T-helper 2 cell treated with Interferon-gamma antibody and Interleukin-4, amounts not matched to agents 5 μg/mL and 100 μg/mL, for 36 hours (primary cell): ENCODE data around the gene WDR6.

Experiments used
- DNase-seq: peaks from one replicate; pipeline ENCODE4 v3.0.0; 2021; ENCODE audit warnings: low spot score
- H3K27ac Mint-ChIP-seq: one replicate; pipeline ENCODE4 v1.8.0; 2021; ENCODE audit warnings: mild to moderate bottlenecking, mixed read lengths
- H3K27me3 Mint-ChIP-seq: one replicate; pipeline ENCODE4 v1.8.0; 2021; ENCODE audit warnings: low read depth, mixed read lengths
- H3K36me3 Mint-ChIP-seq: one replicate; pipeline ENCODE4 v1.8.0; 2021; ENCODE audit warnings: low read depth, mixed read lengths
- H3K4me1 Mint-ChIP-seq: one replicate; pipeline ENCODE4 v1.8.0; 2021; ENCODE audit warnings: low read depth, mixed read lengths
- H3K4me3 Mint-ChIP-seq: one replicate; pipeline ENCODE4 v1.8.0; 2022; ENCODE audit warnings: mild to moderate bottlenecking, moderate library complexity, mixed read lengths
- H3K9me3 Mint-ChIP-seq: one replicate; pipeline ENCODE4 v1.8.0; 2021; ENCODE audit warnings: mixed read lengths

The WDR6 gene

DNA sequence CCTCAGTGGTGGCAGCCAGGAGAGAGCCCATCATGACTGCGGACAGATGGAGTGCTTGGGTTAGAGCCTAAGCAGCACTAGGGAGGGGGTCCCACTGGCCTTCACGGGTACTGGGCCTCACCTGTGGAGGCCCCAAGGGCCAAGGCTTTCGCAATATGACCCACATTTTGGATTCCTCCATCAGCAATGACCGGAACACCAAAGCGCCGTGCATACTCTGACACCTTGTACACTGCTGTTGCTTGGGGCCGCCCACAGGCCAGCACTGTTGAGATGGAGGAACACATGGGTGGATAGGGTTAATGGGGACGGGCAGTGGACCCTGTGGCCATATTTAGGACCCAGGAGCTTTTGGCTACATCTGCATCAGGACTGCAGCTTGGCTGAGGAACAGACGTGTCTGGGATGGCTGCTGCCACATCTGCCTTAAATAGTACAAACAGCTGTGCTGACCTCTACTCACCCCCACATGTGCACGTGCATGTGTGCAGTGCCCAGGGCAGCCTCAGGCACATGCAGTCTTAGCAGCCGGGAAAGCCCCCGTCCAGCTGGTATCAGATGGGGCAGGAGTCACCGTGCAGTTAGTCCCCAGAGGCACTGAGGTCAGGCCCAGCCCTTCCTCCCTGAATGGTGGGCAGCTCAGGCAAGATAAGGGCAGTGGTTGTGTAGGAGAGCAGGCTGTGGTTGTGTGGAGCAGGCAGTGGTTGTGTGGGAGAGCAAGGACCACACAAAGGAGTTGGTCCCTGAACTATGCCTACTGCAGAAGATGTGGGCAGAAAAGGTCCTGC lies 18.0 kb downstream of the WDR6 start:
- H3K4me3 Mint-ChIP-seq = no peak overlapping the region
- H3K27ac Mint-ChIP-seq = no peak overlapping the region
- no peaks in the 10 kb centered on the region for H3K27me3 Mint-ChIP-seq
- H3K4me1 Mint-ChIP-seq = peaks cover 39% of the 10 kb centered on the region
- H3K36me3 Mint-ChIP-seq = peaks cover 73% of the 10 kb centered on the region
- no peaks in the 10 kb centered on the region for H3K9me3 Mint-ChIP-seq
- no peak for DNase-seq

GRCh38 chr3:49025793-49026520 lies 18.8 kb downstream of the WDR6 start:
- peaks cover 71% of the 10 kb centered on the region for H3K36me3 Mint-ChIP-seq
- no peaks in the 10 kb centered on the region for H3K27me3 Mint-ChIP-seq
- H3K9me3 Mint-ChIP-seq = no peaks in the 10 kb centered on the region
- peaks cover 39% of the 10 kb centered on the region for H3K4me1 Mint-ChIP-seq
- H3K27ac Mint-ChIP-seq = no peak overlapping the region
- no peak overlapping the region for H3K4me3 Mint-ChIP-seq
- DNase-seq = no peak

- DNase-seq = no peak
- no peak overlapping the region for H3K4me3 Mint-ChIP-seq
- no peaks in the 10 kb centered on the region for H3K9me3 Mint-ChIP-seq
- H3K27me3 Mint-ChIP-seq = no peaks in the 10 kb centered on the region
- peaks cover 39% of the 10 kb centered on the region for H3K4me1 Mint-ChIP-seq
- no peak overlapping the region for H3K27ac Mint-ChIP-seq
- H3K36me3 Mint-ChIP-seq = peaks cover 73% of the 10 kb centered on the region
Measured at GRCh38 chr3:49026536-49026935, 19.3 kb downstream of the WDR6 start.

- peaks cover 78% of the 10 kb centered on the region for H3K36me3 Mint-ChIP-seq
- peak overlapping the region; percentile 95 for H3K4me3 Mint-ChIP-seq
- peak overlapping the region; percentile 95 for H3K27ac Mint-ChIP-seq
- no peak for DNase-seq
- H3K27me3 Mint-ChIP-seq = no peaks in the 10 kb centered on the region
- no peaks in the 10 kb centered on the region for H3K9me3 Mint-ChIP-seq
- H3K4me1 Mint-ChIP-seq = peaks cover 39% of the 10 kb centered on the region
Measured at GRCh38 chr3:49027634-49028033, 20.4 kb downstream of the WDR6 start.

- Mint-ChIP-seq H3K4me1 (peaks cover 34% of the 10 kb centered on the region), H3K9me3 (no peaks in the 10 kb centered on the region), H3K27me3 (no peaks in the 10 kb centered on the region), H3K4me3 (peak overlapping the region; percentile 95), H3K27ac (peak overlapping the region; percentile 95), H3K36me3 (peaks cover 78% of the 10 kb centered on the region)
- DNase-seq = no peak
Measured at GRCh38 chr3:49028298-49028672, 21.1 kb downstream of the WDR6 start.

GRCh38 chr3:49028673-49029562 lies 21.7 kb downstream of the WDR6 start, which contains the start of gene IMPDH2:
TSS of gene IMPDH2 (minus strand) at chr3:49029398. CDS start at chr3:49029350, 48 bp downstream.
- Mint-ChIP-seq H3K27me3 (no peaks in the 10 kb centered on the region), H3K36me3 (peaks cover 73% of the 10 kb centered on the region)

DNA sequence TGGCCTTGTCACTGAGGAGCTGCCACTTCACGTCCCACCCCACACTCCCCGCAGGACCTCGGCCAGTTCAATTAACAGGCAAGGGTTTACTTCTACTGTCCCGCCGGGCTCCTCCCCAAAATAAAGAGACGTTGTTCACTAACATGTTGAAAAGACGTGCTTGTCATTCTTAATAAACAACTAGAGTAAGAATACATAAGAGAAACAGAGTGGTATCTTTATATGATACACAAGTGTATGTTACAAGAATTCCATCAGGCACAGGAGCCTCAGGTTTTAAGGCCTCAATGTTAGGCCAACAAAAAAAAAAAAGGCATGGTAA lies 22.3 kb downstream of the WDR6 start:
- no peak for DNase-seq
- H3K27me3 Mint-ChIP-seq = no peaks in the 10 kb centered on the region
- H3K4me3 Mint-ChIP-seq = peak overlapping the region; percentile 95
- peaks cover 27% of the 10 kb centered on the region for H3K4me1 Mint-ChIP-seq
- H3K27ac Mint-ChIP-seq = peak overlapping the region; percentile 95
- H3K36me3 Mint-ChIP-seq = peaks cover 68% of the 10 kb centered on the region
- no peaks in the 10 kb centered on the region for H3K9me3 Mint-ChIP-seq

More at GRCh38 chr3:49028673-49029562, 21.7 kb downstream of the WDR6 start, which contains the start of gene IMPDH2:
- Mint-ChIP-seq H3K4me1 (peaks cover 31% of the 10 kb centered on the region), H3K4me3 (peak within 1 kb of the TSS; percentile 95), H3K9me3 (no peaks in the 10 kb centered on the region), H3K27ac (peak within 1 kb of the TSS; percentile 95)
- peak; percentile 95 for DNase-seq

DNA sequence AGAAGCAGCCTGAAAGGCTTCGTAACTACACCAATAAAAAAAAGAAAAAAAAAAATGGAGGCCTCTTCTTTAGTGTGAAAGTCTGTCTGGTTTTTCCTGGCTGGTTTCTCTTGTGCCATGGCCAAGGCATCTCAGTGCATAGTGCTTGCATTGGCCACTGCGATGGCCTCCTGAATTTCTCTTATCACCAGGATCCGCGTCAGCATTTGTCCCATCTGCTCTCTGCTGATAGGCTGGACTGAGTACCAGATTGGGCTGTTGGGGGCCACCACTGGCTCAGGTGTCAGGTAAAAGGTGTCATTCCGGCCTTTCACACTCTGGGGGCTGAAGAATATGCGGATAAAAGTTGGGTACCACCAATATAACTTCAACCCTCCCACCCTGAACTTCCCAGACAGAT lies 23.1 kb downstream of the WDR6 start:
- DNase-seq = no peak
- no peaks in the 10 kb centered on the region for H3K9me3 Mint-ChIP-seq
- H3K27me3 Mint-ChIP-seq = no peaks in the 10 kb centered on the region
- H3K4me3 Mint-ChIP-seq = no peak overlapping the region
- peaks cover 68% of the 10 kb centered on the region for H3K36me3 Mint-ChIP-seq
- peak overlapping the region; percentile 67 for H3K27ac Mint-ChIP-seq
- peaks cover 26% of the 10 kb centered on the region for H3K4me1 Mint-ChIP-seq

DNA sequence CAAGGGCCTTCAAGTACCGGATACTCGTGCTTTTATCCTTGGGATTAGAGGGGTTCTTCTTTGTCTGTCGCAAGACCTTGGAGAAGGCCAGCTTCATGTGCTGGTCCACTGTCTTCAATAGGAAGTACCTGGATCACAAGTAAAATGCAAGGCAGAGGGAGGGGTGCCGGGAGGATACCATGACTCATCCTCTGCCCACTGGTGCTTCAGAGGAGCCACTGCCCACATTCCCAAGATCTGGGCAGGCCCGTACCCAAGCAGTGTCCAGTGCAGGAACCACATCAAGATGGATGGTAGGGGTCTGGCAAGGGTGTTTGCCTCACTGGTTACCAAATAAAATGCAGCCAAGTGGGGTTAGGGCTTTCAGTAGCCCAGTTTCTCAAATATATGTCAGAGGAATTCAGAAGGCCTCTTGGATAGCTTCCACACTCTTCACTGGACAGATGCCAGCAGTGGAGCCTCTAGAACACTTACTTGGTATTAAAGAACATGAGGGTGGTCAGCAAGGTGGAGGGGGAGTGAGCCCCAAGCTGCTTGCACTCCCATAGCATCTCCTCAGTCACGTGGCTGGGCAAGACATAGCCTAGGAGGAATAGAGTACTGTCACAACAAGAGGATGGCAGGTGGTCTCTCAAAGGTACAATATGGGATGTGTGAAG lies 25.6 kb downstream of the WDR6 start:
- Mint-ChIP-seq H3K36me3 (peaks cover 55% of the 10 kb centered on the region), H3K4me3 (no peak overlapping the region)
- no peak for DNase-seq

DNA sequence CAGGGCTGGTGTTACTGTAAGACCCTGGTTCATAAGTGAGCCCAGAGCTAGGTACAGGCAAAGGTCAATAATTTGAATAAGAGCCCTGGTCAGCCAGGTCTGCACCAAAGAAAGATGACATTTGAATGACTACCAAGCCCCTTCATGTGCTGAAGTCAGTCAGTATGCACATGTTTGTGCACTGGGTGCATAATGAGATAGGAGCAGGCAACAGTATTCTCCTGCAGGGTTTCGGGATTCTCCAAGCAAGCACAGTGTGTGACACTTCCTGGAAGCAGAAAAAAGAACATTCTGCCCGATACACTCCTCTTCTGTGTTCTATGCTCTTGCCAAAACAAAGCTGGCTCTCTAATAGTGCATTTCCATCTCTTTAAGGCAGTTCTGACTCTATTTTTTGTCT lies 27.5 kb downstream of the WDR6 start:
- Mint-ChIP-seq H3K4me1 (peaks cover under 1% of the 10 kb centered on the region), H3K27ac (no peak overlapping the region), H3K36me3 (peaks cover 41% of the 10 kb centered on the region), H3K27me3 (no peaks in the 10 kb centered on the region), H3K4me3 (no peak overlapping the region), H3K9me3 (no peaks in the 10 kb centered on the region)
- no peak for DNase-seq

More for the DNA sequence above, 25.6 kb downstream of the WDR6 start:
- Mint-ChIP-seq H3K4me1 (peaks cover 13% of the 10 kb centered on the region), H3K27ac (no peak overlapping the region), H3K9me3 (no peaks in the 10 kb centered on the region), H3K27me3 (no peaks in the 10 kb centered on the region)

DNA sequence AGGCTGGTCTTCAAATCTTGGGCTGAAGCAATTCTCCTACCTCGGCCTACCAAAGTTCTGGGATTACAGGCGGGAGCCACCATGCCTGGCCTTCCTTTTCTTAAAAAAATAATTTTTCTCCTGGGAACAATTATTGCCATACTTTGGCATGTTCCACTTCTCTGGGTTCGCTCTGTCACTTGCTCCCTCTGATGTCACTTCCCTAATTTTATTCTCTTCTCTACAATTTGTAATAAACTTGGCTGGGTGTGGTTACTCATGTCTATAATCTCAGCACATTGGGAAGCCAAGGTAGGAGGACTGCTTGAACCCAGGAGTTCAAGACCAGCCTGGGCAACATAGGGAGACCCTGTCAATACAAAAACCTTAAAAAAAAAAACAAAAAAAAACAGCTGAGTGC lies 28.1 kb downstream of the WDR6 start:
- no peak overlapping the region for H3K27ac Mint-ChIP-seq
- H3K27me3 Mint-ChIP-seq = no peaks in the 10 kb centered on the region
- no peak overlapping the region for H3K4me3 Mint-ChIP-seq
- H3K4me1 Mint-ChIP-seq = no peaks in the 10 kb centered on the region
- H3K9me3 Mint-ChIP-seq = no peaks in the 10 kb centered on the region
- H3K36me3 Mint-ChIP-seq = peaks cover 44% of the 10 kb centered on the region
- DNase-seq = no peak

GRCh38 chr3:49053543-49053942 lies 46.4 kb downstream of the WDR6 start:
- H3K36me3 Mint-ChIP-seq = peaks cover 40% of the 10 kb centered on the region

DNA sequence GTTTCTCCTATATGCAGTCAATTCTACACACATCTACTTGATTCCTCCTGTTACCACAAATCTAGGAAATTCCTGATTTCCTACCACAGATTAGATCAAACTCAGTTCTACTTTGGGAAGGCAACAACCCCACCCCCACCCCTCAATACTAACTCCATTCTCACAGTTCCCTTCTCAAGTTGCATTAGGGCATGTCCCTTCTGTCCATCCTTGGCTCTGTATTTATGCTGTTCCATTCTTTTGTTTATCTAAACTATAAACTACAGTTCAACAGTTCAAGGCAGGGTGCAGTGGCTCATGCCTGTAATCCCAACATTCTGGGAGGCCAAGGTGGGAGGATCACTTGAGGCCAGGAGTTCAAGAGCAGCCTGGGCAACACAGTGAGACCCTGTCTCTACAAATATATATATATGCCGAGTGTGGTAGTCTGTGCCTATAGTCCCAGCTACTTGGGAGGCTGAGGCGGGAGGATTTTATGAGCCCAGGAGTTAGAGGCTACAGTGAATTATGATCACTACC lies 47.2 kb downstream of the WDR6 start:
- no peaks in the 10 kb centered on the region for H3K4me1 Mint-ChIP-seq
- peak overlapping the region; percentile 11 for H3K27ac Mint-ChIP-seq
- no peaks in the 10 kb centered on the region for H3K9me3 Mint-ChIP-seq
- no peak for DNase-seq
- H3K36me3 Mint-ChIP-seq = peaks cover 41% of the 10 kb centered on the region
- no peak overlapping the region for H3K4me3 Mint-ChIP-seq
- H3K27me3 Mint-ChIP-seq = no peaks in the 10 kb centered on the region

More at GRCh38 chr3:49053543-49053942, 46.4 kb downstream of the WDR6 start:
- H3K27me3 Mint-ChIP-seq = no peaks in the 10 kb centered on the region
- DNase-seq = no peak
- no peak overlapping the region for H3K27ac Mint-ChIP-seq
- no peak overlapping the region for H3K4me3 Mint-ChIP-seq
- no peaks in the 10 kb centered on the region for H3K9me3 Mint-ChIP-seq
- H3K4me1 Mint-ChIP-seq = no peaks in the 10 kb centered on the region
